Caco-2 (cell line): ENCODE data around the gene SCOC. TPM values are rescaled to one million over a fixed set of nuclear protein-coding genes. Genes with fewer than 3 reads are reported as not detected.

Experiments
- BruUV-seq: library from RNA; stranded (reverse); fragments of 400-500 nt; replicated peaks from 2 replicates; lab custom pipeline; 2021; lab: Mats Ljungman, UMichigan
- CTCF ChIA-PET: fragments of 300-600 bp; sonication (Branson Sonifier 250); formaldehyde crosslinking; loops from one replicate; lab custom pipeline; 2022; ENCODE audit warnings: antibody characterized with exemption; lab: Charles Lee
- POLR2A ChIA-PET: fragments of 300-600 bp; sonication (Branson Sonifier 250); formaldehyde crosslinking; loops from one replicate; lab custom pipeline; 2022; ENCODE audit warnings: antibody characterized with exemption; lab: Charles Lee
- DNase-seq, 2 experiments: peaks; one replicate each; pipeline versions ENCODE4 v3.0.0 to v3.0.0-alpha.2; 2020 to 2022
- H3K27me3 ChIP-seq: replicated peaks from 2 replicates; pipeline ENCODE4 v1.6.0; 2011; ENCODE audit warnings: low read length; ENCODE audit not compliant: control insufficient read depth, insufficient read depth
- H3K36me3 ChIP-seq: 2 replicates; pipeline ENCODE4 v1.5.1; 2011; ENCODE audit warnings: low read length; ENCODE audit not compliant: control insufficient read depth, insufficient read depth
- H3K4me1 ChIP-seq: fragments of 250-450 bp; sonication (Bioruptor Pico); 2 replicates; pipeline ENCODE4 v1.5.1; 2020; ENCODE audit warnings: mild to moderate bottlenecking
- H3K4me3 ChIP-seq: 2 replicates; pipeline ENCODE4 v1.5.1; 2011; ENCODE audit warnings: low read depth, mild to moderate bottlenecking, control low read depth, low read length
- H3K9me3 ChIP-seq: fragments of 250-450 bp; sonication (Bioruptor Pico); 2 replicates; pipeline ENCODE4 v1.5.1; 2020; ENCODE audit warnings: mild to moderate bottlenecking, moderate library complexity
- H3K27ac Mint-ChIP-seq: one replicate; pipeline ENCODE4 v1.8.0; 2022; ENCODE audit warnings: mixed read lengths; ENCODE audit not compliant: unreplicated experiment
- H3K27me3 Mint-ChIP-seq: one replicate; pipeline ENCODE4 v1.8.0; 2022; ENCODE audit warnings: mixed read lengths; ENCODE audit not compliant: insufficient read depth, unreplicated experiment
- H3K36me3 Mint-ChIP-seq: one replicate; pipeline ENCODE4 v1.8.0; 2022; ENCODE audit warnings: mild to moderate bottlenecking, mixed read lengths; ENCODE audit not compliant: insufficient read depth, unreplicated experiment
- H3K4me1 Mint-ChIP-seq: one replicate; pipeline ENCODE4 v1.8.0; 2022; ENCODE audit warnings: low read depth, mixed read lengths; ENCODE audit not compliant: unreplicated experiment
- H3K4me3 Mint-ChIP-seq: one replicate; pipeline ENCODE4 v1.8.0; 2022; ENCODE audit warnings: mild to moderate bottlenecking, moderate library complexity, mixed read lengths; ENCODE audit not compliant: unreplicated experiment
- H3K9me3 Mint-ChIP-seq: one replicate; pipeline ENCODE4 v1.8.0; 2022; ENCODE audit warnings: mixed read lengths; ENCODE audit not compliant: unreplicated experiment
- CTCF ChIP-seq, 2 experiments: fragments of 200-600 bp in 1 of 2; IDR thresholded peaks; 1 replicate in 1 of 2; 2 replicates in 1 of 2; pipeline versions ENCODE4 v1.5.1 to v1.8.0; 2011 to 2022; ENCODE audit warnings: antibody characterized with exemption in 1 of 2, control low read depth in 1 of 2, inconsistent platforms in 1 of 2, low read depth in 1 of 2, low read length in 1 of 2, mild to moderate bottlenecking in 1 of 2, moderate library complexity in 1 of 2; ENCODE audit not compliant: insufficient read depth in 1 of 2, severe bottlenecking in 1 of 2, unreplicated experiment in 1 of 2
- intact Hi-C: fragments of 100-400 bp; cut with micrococcal nuclease; formaldehyde crosslinking; loops from one replicate; pipeline ENCODE4 v1.10.0; 2022; ENCODE audit not compliant: unreplicated experiment
- total RNA-seq: library from RNA; stranded (reverse); gene quantifications from 2 replicates; pipeline ENCODE4 v1.2.3, GENCODE V29; 2022

Gene SCOC
- total RNA-seq, 1 experiment from 2014 or later: 39.6 TPM

- Histone ChIP-seq H3K9me3 (no peaks in the 10 kb centered on the region), H3K4me1 (no peaks in the 10 kb centered on the region), H3K4me3 (no peak overlapping the region), H3K27me3 (no peaks in the 10 kb centered on the region), H3K36me3 (no peaks in the 10 kb centered on the region)
- ChIA-PET POLR2A (no interaction called here), CTCF (no interaction called here)
- peaks cover 3% of the 10 kb centered on the region for H3K27me3 Mint-ChIP-seq
- intact Hi-C loops: no loop called here
- no TSS peak for BruUV-seq
- DNase-seq: no peak
- H3K9me3 Mint-ChIP-seq: no peaks in the 10 kb centered on the region
- no peak overlapping the region for H3K27ac Mint-ChIP-seq
- no peak overlapping the region for H3K4me3 Mint-ChIP-seq
- H3K36me3 Mint-ChIP-seq: no peaks in the 10 kb centered on the region
- TF ChIP-seq CTCF (IDR thresholded peaks at IDR 0.05; ENCODE audit: insufficient read depth in 1 of 2, low read depth in 1 of 2, low read length in 1 of 2, severe bottlenecking in 1 of 2, unreplicated experiment in 1 of 2): no peak
- H3K4me1 Mint-ChIP-seq: no peaks in the 10 kb centered on the region
These were observed 40.7 kb upstream of the SCOC start for GRCh38 chr4:140332734-140333133.

DNA sequence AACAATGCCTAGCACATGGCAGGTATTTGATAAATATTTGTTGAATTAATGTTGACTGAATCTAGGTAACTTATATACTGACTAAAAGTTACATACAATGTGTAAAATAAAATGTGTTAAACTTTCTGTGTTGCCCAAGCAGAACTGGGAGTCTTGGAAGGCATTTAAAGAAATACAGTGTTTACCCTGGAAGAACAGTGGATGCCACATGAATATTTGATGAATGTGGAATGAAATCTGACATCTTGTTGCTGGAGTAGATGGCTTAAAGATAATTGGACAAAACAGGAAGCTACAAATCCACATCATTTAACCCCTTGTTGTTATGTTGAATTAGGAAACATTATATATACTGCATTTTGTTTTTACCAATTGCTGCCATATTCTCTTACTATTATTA lies 39.9 kb upstream of the SCOC start:
- ChIA-PET POLR2A (no interaction called here), CTCF (no interaction called here)
- TF ChIP-seq CTCF (IDR thresholded peaks at IDR 0.05; ENCODE audit: insufficient read depth in 1 of 2, low read depth in 1 of 2, low read length in 1 of 2, severe bottlenecking in 1 of 2, unreplicated experiment in 1 of 2): no peak
- Histone ChIP-seq H3K4me3 (no peak overlapping the region), H3K27me3 (no peaks in the 10 kb centered on the region), H3K4me1 (no peaks in the 10 kb centered on the region), H3K9me3 (no peaks in the 10 kb centered on the region), H3K36me3 (no peaks in the 10 kb centered on the region)
- Mint-ChIP-seq H3K36me3 (no peaks in the 10 kb centered on the region), H3K9me3 (no peaks in the 10 kb centered on the region), H3K4me1 (no peaks in the 10 kb centered on the region), H3K4me3 (no peak overlapping the region), H3K27me3 (peaks cover 3% of the 10 kb centered on the region), H3K27ac (no peak overlapping the region)
- intact Hi-C loops: no loop called here
- DNase-seq: no peak
- BruUV-seq: no TSS peak

GRCh38 chr4:140335076-140335475 lies 38.4 kb upstream of the SCOC start:
- H3K4me1 Mint-ChIP-seq: no peaks in the 10 kb centered on the region
- H3K4me3 Mint-ChIP-seq: no peak overlapping the region
- intact Hi-C loops: no loop called here
- no peaks in the 10 kb centered on the region for H3K27me3 ChIP-seq
- ChIA-PET POLR2A (no interaction called here), CTCF (interaction anchor here (0.8 kb wide), 1 partner anchor 9 kb away, joined by 3 read pairs; no protein-coding TSS in a partner anchor)
- DNase-seq: no peak
- peaks cover 3% of the 10 kb centered on the region for H3K27me3 Mint-ChIP-seq
- no peaks in the 10 kb centered on the region for H3K4me1 ChIP-seq
- TF ChIP-seq CTCF (IDR thresholded peaks at IDR 0.05; ENCODE audit: insufficient read depth in 1 of 2, low read depth in 1 of 2, low read length in 1 of 2, severe bottlenecking in 1 of 2, unreplicated experiment in 1 of 2): no peak
- no peak overlapping the region for H3K27ac Mint-ChIP-seq
- H3K36me3 ChIP-seq: no peaks in the 10 kb centered on the region
- no peaks in the 10 kb centered on the region for H3K9me3 Mint-ChIP-seq
- H3K36me3 Mint-ChIP-seq: no peaks in the 10 kb centered on the region
- no peak overlapping the region for H3K4me3 ChIP-seq
- BruUV-seq: no TSS peak
- H3K9me3 ChIP-seq: no peaks in the 10 kb centered on the region
